HG02884 (cell line): ENCODE measurements around the gene NUDC.

ENCODE experiments used
- ATAC-seq: cut with Tn5 transposase; IDR thresholded peaks from one replicate; pipeline ENCODE4 v1.9.1; 2021; ENCODE audit warnings: mild to moderate bottlenecking, moderate library complexity; ENCODE audit not compliant: unreplicated experiment

NUDC gene

DNA sequence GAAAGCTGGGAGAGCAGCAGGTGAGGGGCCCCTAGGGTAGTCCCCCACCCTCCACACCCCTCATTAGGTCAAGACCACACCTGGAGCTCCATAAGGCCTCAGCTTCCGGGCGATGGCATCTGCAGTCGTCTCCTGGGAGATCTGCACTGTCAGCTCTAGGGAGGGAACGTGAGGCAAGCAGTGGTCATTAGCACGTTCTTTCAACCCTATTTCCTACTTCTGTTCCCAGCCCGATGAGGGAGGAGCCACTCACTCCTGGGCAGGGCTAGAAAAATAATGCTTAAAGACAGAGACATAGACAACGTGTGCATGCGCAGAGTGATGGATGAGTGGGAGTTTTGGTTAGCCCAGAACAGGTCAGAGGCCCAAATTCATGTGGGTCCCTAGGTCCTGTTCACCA is 29.1 kb downstream of the NUDC start:
- no peak for ATAC-seq

- ATAC-seq: no peak
Observed at GRCh38 chr1:26951216-26951615, 29.7 kb downstream of the NUDC start.

- no peak for ATAC-seq
Observed at GRCh38 chr1:26951821-26952497, 30.4 kb downstream of the NUDC start.

GRCh38 chr1:26953374-26953773 is 31.8 kb downstream of the NUDC start:
- ATAC-seq: no peak

DNA sequence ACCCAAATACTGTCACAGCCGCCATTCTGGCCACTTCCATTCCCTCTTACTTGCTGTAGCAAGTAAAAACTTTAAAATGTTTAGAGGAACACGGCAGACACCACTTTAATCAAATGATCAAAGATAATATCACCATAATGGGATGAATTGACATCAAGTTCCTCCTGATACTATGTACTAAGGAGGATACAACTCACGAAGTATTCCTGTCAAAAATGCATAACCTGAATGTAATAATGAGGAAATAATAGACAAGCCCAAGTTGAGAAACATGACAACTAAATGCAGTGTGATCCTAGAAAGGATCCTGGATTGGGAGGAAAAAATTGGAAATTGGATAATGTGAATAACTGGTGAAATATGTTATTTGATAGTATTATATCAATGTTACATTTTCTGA is 34.8 kb downstream of the NUDC start:
- no peak for ATAC-seq

- no peak for ATAC-seq
Observed at GRCh38 chr1:26957306-26957705, 35.8 kb downstream of the NUDC start.

DNA sequence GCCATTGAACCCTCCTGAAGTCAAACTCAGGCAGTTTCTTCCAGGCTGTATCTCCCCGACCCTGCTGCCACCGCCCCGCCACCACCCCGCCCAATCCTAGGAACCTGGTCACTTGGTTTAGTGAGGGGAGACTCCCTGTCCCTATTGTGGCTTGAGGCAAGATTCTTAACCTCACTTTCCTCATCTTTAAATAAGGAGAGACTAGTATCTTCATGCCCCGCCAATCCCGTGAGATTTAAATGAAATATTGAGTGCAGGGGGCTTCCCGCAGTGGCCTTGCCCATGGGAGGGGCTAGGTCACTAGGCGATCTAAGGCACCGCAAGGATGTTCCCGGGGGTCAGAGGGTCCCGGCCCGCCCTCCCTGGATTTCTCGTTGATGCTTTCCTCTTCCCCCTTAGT is 37.7 kb downstream of the NUDC start:
- ATAC-seq: no peak

DNA sequence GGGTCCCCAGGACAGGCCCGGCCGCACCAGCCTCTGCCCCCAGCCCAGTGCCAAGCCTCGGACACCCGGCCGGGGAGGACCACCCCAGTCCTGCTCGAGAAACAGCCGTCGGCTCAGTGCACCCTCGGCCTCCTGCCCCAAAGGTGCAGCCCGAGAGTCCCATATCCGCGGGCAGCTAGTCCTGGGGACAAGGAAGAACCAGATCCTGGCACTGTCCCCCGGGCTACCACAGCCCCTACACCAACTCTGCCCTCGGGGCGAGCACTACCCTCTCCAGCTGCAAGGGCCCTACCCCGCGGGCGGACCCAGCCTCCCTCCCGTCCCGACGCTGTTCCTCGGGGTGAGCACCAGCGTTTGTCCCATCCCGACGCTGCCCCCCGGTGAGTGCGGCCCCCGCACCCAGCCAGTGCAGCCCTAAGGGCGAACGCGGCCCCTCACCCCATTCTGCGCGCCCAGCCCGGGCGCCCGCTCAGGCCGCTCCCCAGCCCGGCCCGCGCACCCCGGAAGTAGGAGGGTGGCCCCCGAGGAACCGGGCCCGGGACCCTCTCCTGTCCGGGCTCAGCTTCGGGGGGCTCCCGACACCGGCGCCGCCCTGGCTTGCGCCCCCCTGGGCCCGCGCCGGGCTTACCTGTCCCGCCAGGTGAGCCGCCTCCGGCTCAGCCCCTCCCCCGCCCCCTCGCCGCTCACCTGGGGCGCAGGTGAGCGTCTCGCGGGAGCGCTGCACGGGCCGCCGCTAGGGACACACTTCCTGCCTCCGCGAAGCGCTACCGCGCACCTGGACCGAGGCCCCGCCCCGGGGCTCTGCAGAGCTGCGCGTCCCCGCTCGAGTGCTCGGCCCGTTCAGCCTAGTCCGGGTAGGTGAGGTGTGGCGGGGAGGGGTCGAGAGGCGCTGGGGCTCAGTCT is 38.4 kb downstream of the NUDC start, which contains the start of gene KDF1:
KDF1 (minus strand) TSS at position 747 of the 903 bp plus-strand sequence. CDS start 8,088 bp downstream, outside the sequence.
- no peak for ATAC-seq

DNA sequence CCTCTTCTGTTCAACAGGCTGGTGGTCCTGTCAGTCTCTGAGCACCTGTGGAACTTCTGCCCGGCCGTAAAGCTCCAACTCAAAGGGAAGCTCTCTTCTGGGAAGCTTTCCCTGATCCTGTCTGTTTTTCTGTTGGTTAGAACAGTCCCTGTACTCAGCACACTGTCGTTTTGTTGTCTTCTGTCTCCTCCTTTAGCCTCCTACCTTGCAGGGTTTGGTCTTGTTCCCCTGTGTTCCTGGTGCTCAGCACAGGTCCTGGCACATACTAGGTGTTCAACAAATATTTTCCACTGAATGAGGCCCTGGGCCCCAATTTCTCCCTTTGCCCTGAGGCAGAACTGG is 39.1 kb downstream of the NUDC start:
- ATAC-seq: no peak

- no peak for ATAC-seq
Observed at GRCh38 chr1:26961826-26962225, 40.3 kb downstream of the NUDC start.

GRCh38 chr1:26965213-26965612 is 43.7 kb downstream of the NUDC start:
- ATAC-seq: no peak

DNA sequence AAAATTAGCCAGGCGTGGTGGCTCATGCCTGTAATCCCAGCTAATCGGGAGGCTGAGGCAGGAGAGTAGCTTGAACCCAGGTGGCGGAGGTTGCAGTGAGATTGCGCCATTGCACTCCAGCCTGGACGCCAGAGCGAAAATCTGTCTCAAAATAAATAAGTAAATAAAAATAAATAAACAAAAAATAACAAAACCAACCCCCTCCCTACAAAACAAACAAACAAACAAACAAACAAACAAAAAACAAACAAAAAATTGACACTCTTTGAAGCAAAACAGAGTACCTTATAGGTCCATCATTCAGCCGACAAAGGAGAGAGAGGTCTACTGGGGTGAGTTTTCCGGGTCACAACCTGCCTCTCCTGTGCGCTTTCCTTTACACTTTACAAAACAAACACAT is 44.1 kb downstream of the NUDC start:
- ATAC-seq: no peak

GRCh38 chr1:26970810-26971209 is 49.3 kb downstream of the NUDC start:
- ATAC-seq: no peak

GRCh38 chr1:26971590-26971989 is 50.0 kb downstream of the NUDC start:
- no peak for ATAC-seq

DNA sequence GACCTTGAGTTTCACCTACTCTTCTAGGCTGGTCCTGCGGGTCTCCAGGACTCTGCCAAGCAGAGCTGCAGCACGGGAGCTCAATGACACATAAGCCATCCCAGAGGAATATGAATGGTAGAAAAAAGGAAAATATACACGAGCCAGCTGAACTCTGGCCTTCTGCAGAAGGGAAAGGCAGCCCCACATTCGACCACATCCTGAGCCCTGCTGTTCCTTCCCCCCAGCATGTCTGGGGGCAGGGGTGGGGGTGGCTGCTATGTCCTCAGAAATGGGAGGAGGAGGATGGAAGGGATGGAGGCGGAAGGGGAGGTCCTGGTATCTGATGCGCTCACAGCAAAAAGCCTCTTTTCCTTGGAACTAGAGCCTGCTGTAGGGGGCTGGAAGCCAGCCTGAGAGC is 50.8 kb downstream of the NUDC start:
- no peak for ATAC-seq

DNA sequence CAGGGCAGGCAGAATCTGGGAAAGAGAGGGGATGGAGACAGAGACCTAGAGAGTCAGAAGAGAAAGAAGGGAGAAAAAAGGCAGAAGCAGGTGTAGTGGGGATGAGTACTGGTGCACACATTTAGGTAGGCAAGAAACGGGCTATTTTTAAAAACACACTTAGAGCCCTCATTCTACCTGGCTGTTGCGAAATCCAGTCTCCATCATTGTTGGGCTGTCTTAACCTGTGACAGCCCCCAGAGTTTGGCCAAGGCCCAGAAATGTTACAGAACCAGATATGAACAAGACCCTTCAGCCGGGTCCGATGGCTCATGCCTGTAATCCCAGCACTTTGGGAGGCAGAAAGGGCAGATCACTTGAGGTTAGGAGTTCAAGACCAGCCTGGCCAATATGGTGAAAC is 51.3 kb downstream of the NUDC start:
- ATAC-seq: no peak

DNA sequence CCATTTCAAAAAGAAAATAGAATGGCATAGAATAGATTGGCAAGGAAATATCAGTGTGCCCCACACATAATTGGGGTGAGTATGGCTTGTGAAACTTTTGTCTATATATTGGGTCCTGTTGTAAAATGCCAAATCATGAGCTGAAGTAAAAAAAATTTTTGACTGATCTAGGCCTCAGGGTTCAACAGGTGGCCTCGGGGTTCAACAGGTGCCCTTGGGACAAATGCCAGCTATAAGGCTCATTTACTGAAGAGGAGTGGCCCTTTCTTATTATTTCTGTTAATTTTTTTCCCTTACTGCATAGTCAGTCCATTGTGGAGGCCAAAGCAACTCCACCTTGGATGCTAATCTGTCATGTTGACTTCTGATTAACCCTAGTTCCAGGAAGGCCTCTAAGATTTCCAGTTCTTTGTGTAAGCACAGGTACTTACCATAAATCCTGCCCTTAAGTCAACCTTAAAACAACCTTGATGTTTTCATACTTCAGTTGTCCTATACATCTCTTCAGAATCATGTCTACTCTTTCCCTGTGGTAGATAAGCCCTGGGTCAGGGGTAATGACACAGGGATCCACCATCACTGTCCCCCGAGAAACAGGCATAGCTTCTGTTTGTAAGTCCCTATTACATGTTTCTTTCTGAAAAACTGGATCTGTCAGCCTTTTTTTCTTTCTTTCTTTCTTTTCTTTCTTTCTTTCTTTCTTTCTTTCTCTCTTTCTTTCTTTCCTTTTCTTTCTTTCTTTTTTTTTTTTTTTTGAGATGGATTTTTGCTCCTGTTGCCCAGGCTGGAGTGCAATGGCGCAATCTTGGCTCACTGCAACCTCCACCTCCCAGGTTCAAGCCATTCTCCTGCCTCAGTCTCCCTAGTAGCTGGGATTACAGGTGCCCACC is 55.3 kb downstream of the NUDC start:
- ATAC-seq: no peak

GRCh38 chr1:26978901-26979300 is 57.4 kb downstream of the NUDC start:
- ATAC-seq: no peak

DNA sequence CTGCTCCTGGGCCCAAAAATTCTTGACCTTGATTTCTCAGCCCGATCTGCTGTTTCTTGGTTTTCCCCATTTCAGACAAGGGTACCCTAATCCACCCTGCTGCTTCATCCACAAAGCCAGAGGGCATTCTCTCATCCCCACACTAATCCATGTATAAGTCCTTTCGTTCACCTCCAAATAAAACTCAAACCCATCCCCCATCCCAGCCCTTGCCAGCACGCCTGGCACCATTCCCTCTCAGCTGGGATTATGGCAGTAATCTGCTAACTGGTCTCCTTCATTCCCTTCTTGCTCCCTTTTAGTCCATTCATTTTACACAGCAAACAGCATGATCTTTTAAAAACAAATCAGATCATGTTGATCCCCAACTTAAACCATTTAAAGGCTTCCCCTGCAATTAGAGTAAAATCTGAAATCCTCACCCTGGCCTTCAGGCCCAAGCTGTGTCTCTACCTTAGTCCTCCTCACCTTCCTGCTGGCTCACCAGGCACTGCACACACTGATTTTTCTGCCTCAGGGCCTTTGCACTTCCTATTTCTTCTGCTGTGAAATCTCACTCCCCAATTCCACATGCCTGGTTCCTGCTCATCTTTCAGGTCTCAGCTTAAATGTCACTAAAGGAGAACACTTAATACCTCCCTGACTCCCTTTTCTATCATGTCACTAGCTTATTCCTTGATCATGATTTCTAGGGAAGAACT is 59.8 kb downstream of the NUDC start:
- ATAC-seq: no peak

DNA sequence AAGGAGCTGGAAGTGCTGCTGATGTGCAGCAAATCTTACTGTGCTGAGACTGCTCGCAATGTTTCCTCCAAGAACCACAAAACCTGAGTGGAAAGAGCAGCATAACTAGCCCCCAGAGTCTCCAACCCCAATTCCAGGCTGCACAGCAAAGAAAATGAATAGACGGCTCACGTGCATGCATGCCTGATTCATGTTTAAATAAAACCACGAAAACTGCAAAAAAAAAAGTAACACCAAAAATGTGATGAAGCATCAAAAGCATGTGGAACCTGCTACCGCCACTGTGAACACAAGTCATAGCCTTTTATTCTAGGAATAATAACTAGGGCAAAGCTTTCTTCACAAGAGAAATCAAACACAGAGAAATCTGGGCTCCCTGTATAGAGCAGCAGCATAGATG is 62.3 kb downstream of the NUDC start:
- ATAC-seq: no peak

DNA sequence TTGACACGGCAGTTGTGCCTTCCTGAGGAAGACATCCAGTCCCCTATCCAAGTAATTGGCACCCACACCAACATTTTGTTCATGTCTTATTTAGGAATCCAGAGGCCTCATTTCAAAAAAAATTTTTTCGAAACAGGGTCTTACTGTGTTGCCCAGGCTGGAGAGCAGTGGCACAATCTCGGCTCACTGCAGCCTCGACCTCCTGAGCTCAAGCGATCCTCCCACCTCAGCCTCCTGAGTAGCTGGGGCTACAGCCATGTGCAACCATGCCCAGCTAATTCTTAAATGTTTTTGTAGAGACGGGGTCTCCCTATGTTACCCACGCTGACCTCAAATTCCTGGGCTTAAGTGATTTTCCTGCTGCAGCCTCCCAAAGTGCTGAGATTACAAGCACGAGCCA is 62.7 kb downstream of the NUDC start:
- ATAC-seq: no peak
